ENCODE data around the gene ATP13A5.

GRCh38 chr3:193400304-193400703 lies 21.8 kb upstream of the ATP13A5 start:
- no peak for TF ChIP-seq CTCF (IDR thresholded peaks at IDR 0.05; ENCODE audit: insufficient read depth, low read depth, low read length)
- TF ChIP-seq EZH2 (IDR thresholded peaks at IDR 0.05; ENCODE audit: insufficient read depth, low read length) = no peak

Measured in astrocyte (in vitro differentiated cells and primary cell).